ENCODE data around the gene ATG4C.

- TF ChIP-seq CTCF (IDR thresholded peaks at IDR 0.05) = no peak
- TF ChIP-seq POLR2A (IDR thresholded peaks at IDR 0.05) = no peak
Observed at GRCh38 chr1:62876535-62876934, 92.6 kb downstream of the ATG4C start.

Measured in adrenal gland (tissue), 5 donors.